SK-N-SH treated with all-trans-retinoic acid at 6 μM for 48 hours (cell line): ENCODE measurements around the gene SYDE2.

ENCODE experiments used
- ARNTL ChIP-seq: fragments of 450-650 bp; formaldehyde crosslinking; IDR thresholded peaks from 2 replicates; pipeline ENCODE4 v1.5.0; 2020; ENCODE audit warnings: low read depth, mild to moderate bottlenecking, moderate library complexity, borderline replicate concordance
- BACH2 ChIP-seq: fragments of 250-450 bp; sonication (Bioruptor Pico); IDR thresholded peaks from 2 replicates; pipeline ENCODE4 v1.9.0; 2021; ENCODE audit warnings: mild to moderate bottlenecking, borderline replicate concordance
- CSDC2 ChIP-seq: fragments of 250-450 bp; sonication (Bioruptor Pico); IDR thresholded peaks from 2 replicates; pipeline ENCODE4 v1.5.0; 2020; ENCODE audit warnings: mild to moderate bottlenecking, moderate library complexity
- GLIS3 ChIP-seq: fragments of 250-450 bp; sonication (Bioruptor Pico); IDR thresholded peaks from 2 replicates; pipeline ENCODE4 v1.5.0; 2020; ENCODE audit warnings: mild to moderate bottlenecking, moderate library complexity
- OSR1 ChIP-seq: fragments of 250-450 bp; sonication (Bioruptor Pico); IDR thresholded peaks from 2 replicates; pipeline ENCODE4 v1.8.0; 2022; ENCODE audit warnings: moderate library complexity, mild to moderate bottlenecking, inconsistent platforms
- POU6F1 ChIP-seq: fragments of 250-450 bp; sonication (Bioruptor Pico); IDR thresholded peaks from 2 replicates; pipeline ENCODE4 v1.8.0; 2021; ENCODE audit warnings: low read depth, mild to moderate bottlenecking, moderate library complexity, borderline replicate concordance
- RARB ChIP-seq: fragments of 250-450 bp; sonication (Bioruptor Pico); IDR thresholded peaks from 2 replicates; pipeline ENCODE4 v1.8.0; 2021; ENCODE audit warnings: mild to moderate bottlenecking, moderate library complexity
- ZFP3 ChIP-seq: fragments of 250-450 bp; sonication (Bioruptor Pico); IDR thresholded peaks from 2 replicates; pipeline ENCODE4 v1.5.0; 2020; ENCODE audit warnings: mild to moderate bottlenecking, moderate library complexity
- ZFP30 ChIP-seq: fragments of 450-650 bp; formaldehyde crosslinking; IDR thresholded peaks from 2 replicates; pipeline ENCODE4 v1.5.0; 2022; ENCODE audit warnings: mild to moderate bottlenecking, moderate library complexity
- ZNF565 ChIP-seq: fragments of 450-650 bp; formaldehyde crosslinking; conservative IDR thresholded peaks from 2 replicates; pipeline ENCODE4 v1.5.0; 2020; ENCODE audit warnings: low read depth, mild to moderate bottlenecking, moderate library complexity
- ZNF70 ChIP-seq: fragments of 450-650 bp; formaldehyde crosslinking; IDR thresholded peaks from 2 replicates; pipeline ENCODE4 v1.5.0; 2020; ENCODE audit warnings: mild to moderate bottlenecking, moderate library complexity
- TF ChIP-seq, protein P1 (sequence below): fragments of 250-450 bp; sonication (Bioruptor Pico); IDR thresholded peaks from 2 replicates; pipeline ENCODE4 v1.8.0; 2020; ENCODE audit warnings: mild to moderate bottlenecking, moderate library complexity, borderline replicate concordance

GRCh38 chr1:85174503-85174902 lies 26.3 kb downstream of the SYDE2 start:
- TF ChIP-seq OSR1 (no peak), RARB (CRISPR knock-in tag) (no peak), ARNTL (no peak), GLIS3 (CRISPR knock-in tag) (no peak), CSDC2 (CRISPR knock-in tag) (no peak), ZNF565 (no peak), ZNF70 (no peak), POU6F1 (CRISPR knock-in tag) (no peak), BACH2 (no peak), ZFP3 (CRISPR knock-in tag) (no peak), ZFP30 (no peak)
- TF ChIP-seq, protein P1, sequence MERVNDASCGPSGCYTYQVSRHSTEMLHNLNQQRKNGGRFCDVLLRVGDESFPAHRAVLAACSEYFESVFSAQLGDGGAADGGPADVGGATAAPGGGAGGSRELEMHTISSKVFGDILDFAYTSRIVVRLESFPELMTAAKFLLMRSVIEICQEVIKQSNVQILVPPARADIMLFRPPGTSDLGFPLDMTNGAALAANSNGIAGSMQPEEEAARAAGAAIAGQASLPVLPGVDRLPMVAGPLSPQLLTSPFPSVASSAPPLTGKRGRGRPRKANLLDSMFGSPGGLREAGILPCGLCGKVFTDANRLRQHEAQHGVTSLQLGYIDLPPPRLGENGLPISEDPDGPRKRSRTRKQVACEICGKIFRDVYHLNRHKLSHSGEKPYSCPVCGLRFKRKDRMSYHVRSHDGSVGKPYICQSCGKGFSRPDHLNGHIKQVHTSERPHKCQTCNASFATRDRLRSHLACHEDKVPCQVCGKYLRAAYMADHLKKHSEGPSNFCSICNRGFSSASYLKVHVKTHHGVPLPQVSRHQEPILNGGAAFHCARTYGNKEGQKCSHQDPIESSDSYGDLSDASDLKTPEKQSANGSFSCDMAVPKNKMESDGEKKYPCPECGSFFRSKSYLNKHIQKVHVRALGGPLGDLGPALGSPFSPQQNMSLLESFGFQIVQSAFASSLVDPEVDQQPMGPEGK, result no peak
